Uterus (tissue), 4 donors: ENCODE results near the gene FYTTD1. TPM values are rescaled to one million over a fixed set of nuclear protein-coding genes. Genes with fewer than 3 reads are reported as not detected.

Experiments
- DNase-seq, 2 donors: peaks; one replicate each; pipeline ENCODE4 v3.0.0-alpha.2; 2019 to 2020
- H3K27ac ChIP-seq, 2 donors: fragments of 200-600 bp; sonication (generic); 1 replicate in 1 of 2; 2 replicates in 1 of 2; pipeline ENCODE4 v1.5.1; 2016 to 2018
- H3K27me3 ChIP-seq, 2 donors: fragments of 200-600 bp; sonication (generic); one replicate each; pipeline ENCODE4 v1.5.1; 2018 to 2019; ENCODE audit warnings: control low read depth in 1 of 2
- H3K36me3 ChIP-seq, 2 donors: fragments of 200-600 bp; sonication (generic); one replicate each; pipeline ENCODE4 v1.5.1; 2019; ENCODE audit warnings: control low read depth in 1 of 2
- H3K4me1 ChIP-seq, 2 donors: fragments of 200-600 bp; sonication (generic); one replicate each; pipeline ENCODE4 v1.5.1; 2018 to 2019; ENCODE audit warnings: control low read depth in 1 of 2
- H3K4me3 ChIP-seq, 2 donors: fragments of 200-600 bp; sonication (generic); 1 replicate in 1 of 2; 2 replicates in 1 of 2; pipeline ENCODE4 v1.5.1; 2018 to 2019; ENCODE audit warnings: mild to moderate bottlenecking in 1 of 2
- H3K9me3 ChIP-seq, 2 donors: fragments of 200-600 bp; sonication (generic); one replicate each; pipeline ENCODE4 v1.5.1; 2019; ENCODE audit warnings: control low read depth in 1 of 2
- CTCF ChIP-seq, 4 experiments: fragments of 200-600 bp in 2 of 4; fragments of 450-650 bp in 2 of 4; sonication (generic) in 2 of 4; IDR thresholded peaks; one replicate each; pipeline ENCODE4 v1.5.1; 2016 to 2019; ENCODE audit warnings: antibody characterized with exemption in 4 of 4, mild to moderate bottlenecking in 2 of 4, moderate library complexity in 1 of 4
- POLR2A ChIP-seq, 2 donors: fragments of 450-650 bp; IDR thresholded peaks; one replicate each; pipeline ENCODE4 v1.6.1; 2016; ENCODE audit warnings: antibody characterized with exemption in 2 of 2, mild to moderate bottlenecking in 1 of 2, moderate library complexity in 1 of 2
- intact Hi-C: fragments of 100-400 bp; cut with DNase I; formaldehyde crosslinking; loops from one replicate; pipeline ENCODE4 v1.15.1; 2023; ENCODE audit warnings: low total_unique reads
- total RNA-seq, 4 donors: library from RNA; depleted of rRNA in 3 of 4; stranded (reverse); fragments of >200 nt in 3 of 4; gene quantifications; one replicate each; pipeline versions ENCODE4 v1.1.0 to v1.2.4, GENCODE V29; 2014 to 2023
- donor health status: DM: yes; HTN: yes; CAD: no.

The FYTTD1 gene
- total RNA-seq, 4 donors from 2014 or later, result 22.5 to 100 (median 45.5) TPM

GRCh38 chr3:197711973-197712707, 37.5 kb upstream of the FYTTD1 start:
- peak overlapping the region; percentile 90 to 92 for H3K27ac ChIP-seq
- H3K4me3 ChIP-seq, result peak overlapping the region; percentile 10 to 38
- TF ChIP-seq POLR2A (IDR thresholded peaks at IDR 0.05) (peak; percentile 46 to 82), CTCF (IDR thresholded peaks at IDR 0.05) (peak in 1 of 4 experiments; percentile 4)
- H3K36me3 ChIP-seq, result no peaks in the 10 kb centered on the region
- intact Hi-C loops, result no loop called here
- H3K27me3 ChIP-seq, result no peaks in the 10 kb centered on the region
- H3K9me3 ChIP-seq, result no peaks in the 10 kb centered on the region
- H3K4me1 ChIP-seq, result no peaks in the 10 kb centered on the region
- DNase-seq, result peak; percentile 87 to 94

GRCh38 chr3:197713477-197713822, 36.2 kb upstream of the FYTTD1 start:
- H3K4me1 ChIP-seq, result no peaks in the 10 kb centered on the region
- peak overlapping the region; percentile 90 to 92 for H3K27ac ChIP-seq
- H3K4me3 ChIP-seq, result no peak overlapping the region
- no peaks in the 10 kb centered on the region for H3K9me3 ChIP-seq
- intact Hi-C loops, result no loop called here
- no peaks in the 10 kb centered on the region for H3K36me3 ChIP-seq
- DNase-seq, result no peak
- no peak for TF ChIP-seq POLR2A (IDR thresholded peaks at IDR 0.05)
- no peaks in the 10 kb centered on the region for H3K27me3 ChIP-seq

GRCh38 chr3:197714251-197714650, 35.4 kb upstream of the FYTTD1 start:
- TF ChIP-seq POLR2A (IDR thresholded peaks at IDR 0.05) (no peak), CTCF (IDR thresholded peaks at IDR 0.05) (no peak)
- intact Hi-C loops, result no loop called here
- no peak for DNase-seq
- Histone ChIP-seq H3K9me3 (no peaks in the 10 kb centered on the region), H3K27me3 (no peaks in the 10 kb centered on the region), H3K4me3 (no peak overlapping the region), H3K36me3 (no peaks in the 10 kb centered on the region), H3K4me1 (no peaks in the 10 kb centered on the region), H3K27ac (peak overlapping the region; percentile 90 to 92)

GRCh38 chr3:197718891-197719290, 30.8 kb upstream of the FYTTD1 start:
- Histone ChIP-seq H3K27me3 (no peaks in the 10 kb centered on the region), H3K27ac (no peak overlapping the region), H3K4me3 (no peak overlapping the region), H3K4me1 (no peaks in the 10 kb centered on the region), H3K36me3 (no peaks in the 10 kb centered on the region), H3K9me3 (peaks cover 0 to 2% of the 10 kb centered on the region in 2 donors)
- DNase-seq, result no peak
- TF ChIP-seq POLR2A (IDR thresholded peaks at IDR 0.05) (no peak), CTCF (IDR thresholded peaks at IDR 0.05) (no peak)
- intact Hi-C loops, result no loop called here

- H3K36me3 ChIP-seq, result no peaks in the 10 kb centered on the region
- H3K27ac ChIP-seq, result no peak overlapping the region
- no peak overlapping the region for H3K4me3 ChIP-seq
- TF ChIP-seq POLR2A (IDR thresholded peaks at IDR 0.05) (no peak), CTCF (IDR thresholded peaks at IDR 0.05) (no peak)
- peaks cover 0 to 2% of the 10 kb centered on the region in 2 donors for H3K9me3 ChIP-seq
- H3K27me3 ChIP-seq, result no peaks in the 10 kb centered on the region
- no peaks in the 10 kb centered on the region for H3K4me1 ChIP-seq
- intact Hi-C loops, result no loop called here
- no peak for DNase-seq
Observed at GRCh38 chr3:197720694-197721093, 29.0 kb upstream of the FYTTD1 start.
